Kidney (tissue), 14 donors: ENCODE results near the gene SMYD3. TPM values are rescaled to one million over a fixed set of nuclear protein-coding genes. Genes with fewer than 3 reads are reported as not detected.

Experiments used
- DNase-seq, 5 donors: peaks; one replicate each; pipeline ENCODE4 v3.0.0-alpha.2; 2013 to 2020
- FAIRE-seq: peaks from 2 replicates; lab custom pipeline; 2012; peaks lifted over from hg19 to GRCh38; lab: Jason Lieb, UNC
- H3K27ac ChIP-seq, 2 donors: one replicate each; pipeline ENCODE4 v1.7.0; 2013; ENCODE audit warnings: low read depth in 2 of 2, low read length in 2 of 2, inconsistent platforms in 1 of 2
- H3K27me3 ChIP-seq: one replicate; pipeline ENCODE4 v1.7.1; 2013; ENCODE audit warnings: low read length, inconsistent platforms; ENCODE audit not compliant: control insufficient read depth, insufficient read depth
- H3K36me3 ChIP-seq, 3 donors: one replicate each; pipeline versions ENCODE4 v1.7.0 to v1.7.1; 2013; ENCODE audit warnings: low read length in 3 of 3, control low read depth in 1 of 3, inconsistent platforms in 1 of 3; ENCODE audit not compliant: insufficient read depth in 3 of 3, control insufficient read depth in 2 of 3
- H3K4me1 ChIP-seq, 3 donors: one replicate each; pipeline versions ENCODE4 v1.7.0 to v1.7.1; 2013; ENCODE audit warnings: low read length in 3 of 3, inconsistent platforms in 1 of 3, low read depth in 1 of 3; ENCODE audit not compliant: control insufficient read depth in 2 of 3, insufficient read depth in 2 of 3
- H3K4me3 ChIP-seq, 3 donors: one replicate each; pipeline versions ENCODE4 v1.7.0 to v1.8.1; 2013; ENCODE audit warnings: low read length in 3 of 3, control low read depth in 1 of 3, inconsistent platforms in 1 of 3
- H3K9ac ChIP-seq, 3 donors: one replicate each; pipeline versions ENCODE4 v1.7.0 to v1.7.1; 2013; ENCODE audit warnings: low read length in 3 of 3, control low read depth in 1 of 3, inconsistent platforms in 1 of 3
- H3K9me3 ChIP-seq, 3 donors: one replicate each; pipeline versions ENCODE4 v1.7.0 to v1.7.1; 2013; ENCODE audit warnings: low read length in 3 of 3, control low read depth in 1 of 3, inconsistent platforms in 1 of 3; ENCODE audit not compliant: control insufficient read depth in 2 of 3, insufficient read depth in 1 of 3
- intact Hi-C: fragments of 100-400 bp; cut with DNase I; formaldehyde crosslinking; loops from one replicate; pipeline ENCODE4 v1.11.1; 2022
- polyA plus RNA-seq: library from polyadenylated mRNA; stranded (reverse); fragments of 350-450 nt; fragmentation: Illumina TruSeq; extraction: RNeasy Lipid Tissue Mini Kit (QIAGEN cat#74804); gene quantifications from one replicate; pipeline ENCODE4 v1.2.3, GENCODE V29; 2014; ENCODE audit warnings: low read depth, low replicate concordance; ENCODE audit not compliant: insufficient read depth
- total RNA-seq: library from RNA; stranded (reverse); fragmentation: NEBNext Ultra II Directional; extraction: Animal tissue kit (Norgen Biotek cat#: 25700); gene quantifications from one replicate; pipeline ENCODE4 v1.2.1, GENCODE V29; 2021
- TF ChIP-seq, protein P1 (sequence below): IDR thresholded peaks from 3 replicates; pipeline ENCODE4 v1.5.1; 2012; ENCODE audit warnings: mild to moderate bottlenecking, moderate library complexity, borderline replicate concordance; ENCODE audit not compliant: insufficient read depth; ENCODE audit errors: extremely low read depth
- donor health status: control.
- donor health status: control.
- donor health status: control.
- donor health status: control.
- donor health status: control.
- donor health status: DM: yes; HTN: yes; CAD: no.
- donor health status: Normal renal cell carcinoma (clear cell type).

The SMYD3 gene
- total and polyA plus RNA-seq, 2 donors from 2014 or later = 23.3 to 23.9 TPM

DNA sequence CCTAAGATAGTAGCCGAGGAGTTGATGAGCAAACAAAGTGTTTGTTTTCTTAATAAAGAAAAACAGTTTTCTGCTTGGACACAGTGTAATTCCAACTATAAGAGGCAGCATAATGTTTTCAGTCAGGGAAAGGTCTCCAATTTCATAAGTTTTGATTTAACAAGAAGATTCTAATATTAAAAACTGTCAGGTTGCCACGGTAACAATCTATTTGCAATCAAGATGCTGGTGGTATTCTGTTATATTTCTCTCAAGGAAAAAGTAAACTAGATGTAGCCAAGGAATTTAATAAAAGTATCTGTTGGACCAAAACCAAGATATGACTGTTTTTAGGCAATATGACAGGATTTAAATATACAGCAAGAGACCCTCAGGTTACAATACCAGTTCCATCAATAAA is 211.7 kb downstream of the SMYD3 start:
- Histone ChIP-seq H3K27ac (no peak overlapping the region), H3K27me3 (no peaks in the 10 kb centered on the region), H3K9me3 (no peaks in the 10 kb centered on the region), H3K4me1 (peaks cover 0 to 4% (median 0%) of the 10 kb centered on the region in 3 donors), H3K4me3 (no peak overlapping the region), H3K36me3 (no peaks in the 10 kb centered on the region), H3K9ac (no peak overlapping the region)
- no peak for FAIRE-seq
- TF ChIP-seq, protein P1, sequence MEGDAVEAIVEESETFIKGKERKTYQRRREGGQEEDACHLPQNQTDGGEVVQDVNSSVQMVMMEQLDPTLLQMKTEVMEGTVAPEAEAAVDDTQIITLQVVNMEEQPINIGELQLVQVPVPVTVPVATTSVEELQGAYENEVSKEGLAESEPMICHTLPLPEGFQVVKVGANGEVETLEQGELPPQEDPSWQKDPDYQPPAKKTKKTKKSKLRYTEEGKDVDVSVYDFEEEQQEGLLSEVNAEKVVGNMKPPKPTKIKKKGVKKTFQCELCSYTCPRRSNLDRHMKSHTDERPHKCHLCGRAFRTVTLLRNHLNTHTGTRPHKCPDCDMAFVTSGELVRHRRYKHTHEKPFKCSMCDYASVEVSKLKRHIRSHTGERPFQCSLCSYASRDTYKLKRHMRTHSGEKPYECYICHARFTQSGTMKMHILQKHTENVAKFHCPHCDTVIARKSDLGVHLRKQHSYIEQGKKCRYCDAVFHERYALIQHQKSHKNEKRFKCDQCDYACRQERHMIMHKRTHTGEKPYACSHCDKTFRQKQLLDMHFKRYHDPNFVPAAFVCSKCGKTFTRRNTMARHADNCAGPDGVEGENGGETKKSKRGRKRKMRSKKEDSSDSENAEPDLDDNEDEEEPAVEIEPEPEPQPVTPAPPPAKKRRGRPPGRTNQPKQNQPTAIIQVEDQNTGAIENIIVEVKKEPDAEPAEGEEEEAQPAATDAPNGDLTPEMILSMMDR = no peak
- intact Hi-C loops = no loop called here
- peak in 1 of 5 donors; percentile 16 for DNase-seq

DNA sequence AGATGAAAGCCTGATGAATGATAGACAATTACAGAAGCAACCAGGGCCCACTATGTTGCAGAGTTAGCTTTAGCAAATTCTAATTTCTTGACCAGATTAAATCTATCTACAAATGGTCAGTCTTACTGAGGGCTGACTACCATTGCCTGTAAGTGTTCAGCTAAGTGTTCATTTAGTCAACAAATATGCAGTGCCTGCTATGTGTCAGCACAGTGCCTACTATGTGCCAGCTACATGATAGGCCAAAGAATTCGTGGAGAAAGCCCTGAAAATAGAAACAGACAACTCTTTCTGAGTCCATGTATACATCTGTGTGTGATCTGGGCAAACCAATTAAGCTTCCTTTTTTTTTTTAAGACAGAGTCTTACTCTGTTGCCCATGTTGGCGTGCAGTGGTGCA is 212.8 kb downstream of the SMYD3 start:
- Histone ChIP-seq H3K27ac (no peak overlapping the region), H3K9ac (no peak overlapping the region), H3K4me3 (no peak overlapping the region), H3K4me1 (peaks cover 0 to 4% (median 0%) of the 10 kb centered on the region in 3 donors), H3K36me3 (no peaks in the 10 kb centered on the region), H3K27me3 (no peaks in the 10 kb centered on the region), H3K9me3 (no peaks in the 10 kb centered on the region)
- DNase-seq = no peak
- TF ChIP-seq, protein P1 = no peak
- no peak for FAIRE-seq
- intact Hi-C loops = no loop called here

DNA sequence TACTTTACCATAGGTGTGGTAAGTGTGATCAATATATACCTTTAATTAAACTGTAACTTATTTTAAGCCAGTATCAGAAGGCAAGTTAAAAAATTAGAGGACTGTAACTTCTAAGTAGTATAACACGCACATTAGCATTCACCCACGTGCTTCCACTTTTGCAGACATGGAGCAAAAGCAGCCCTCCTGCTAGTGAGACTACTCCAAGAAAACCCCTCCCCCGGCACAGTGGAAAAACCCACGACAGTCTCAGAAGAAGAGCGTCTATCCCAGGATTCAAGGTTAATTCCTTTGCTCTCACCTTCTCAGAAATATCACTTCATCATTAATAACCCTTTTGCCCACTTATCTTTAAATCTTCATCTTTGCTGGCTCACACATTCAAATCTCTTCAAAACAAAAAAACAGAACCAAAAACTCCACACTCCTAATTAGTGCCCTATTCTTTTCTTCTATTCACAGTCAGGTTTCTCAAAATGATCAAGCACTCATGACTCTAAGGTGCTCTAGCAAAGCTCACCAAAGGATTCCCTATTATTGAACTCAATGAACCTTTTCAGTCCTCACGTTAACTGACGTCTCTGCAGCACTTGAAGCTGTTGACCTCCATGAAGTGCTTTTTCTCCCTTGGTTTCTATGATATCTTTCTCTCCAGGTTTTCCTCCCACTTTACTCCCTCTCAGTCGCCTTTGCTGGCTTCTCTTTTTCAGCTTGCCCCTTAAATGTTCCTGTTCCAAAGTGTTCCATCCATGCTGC is 213.5 kb downstream of the SMYD3 start:
- no peak overlapping the region for H3K4me3 ChIP-seq
- H3K4me1 ChIP-seq = peaks cover 0 to 4% (median 0%) of the 10 kb centered on the region in 3 donors
- H3K9me3 ChIP-seq = no peaks in the 10 kb centered on the region
- no peaks in the 10 kb centered on the region for H3K36me3 ChIP-seq
- TF ChIP-seq, protein P1 = no peak
- DNase-seq (no peak), FAIRE-seq (no peak)
- H3K27me3 ChIP-seq = no peaks in the 10 kb centered on the region
- intact Hi-C loops = no loop called here
- H3K27ac ChIP-seq = no peak overlapping the region
- H3K9ac ChIP-seq = no peak overlapping the region
